H1 (cell line): ENCODE measurements around the gene EPB42. TPM values are rescaled to one million over a fixed set of nuclear protein-coding genes. Genes with fewer than 3 reads are reported as not detected.

Experiments
- CTCF ChIA-PET: fragments of 300-600 bp; sonication (Branson Sonifier 250); formaldehyde crosslinking; loops from one replicate; lab custom pipeline; 2021; ENCODE audit not compliant: partially characterized antibody; lab: Charles Lee
- POLR2A ChIA-PET: fragments of 300-600 bp; sonication (Branson Sonifier 250); formaldehyde crosslinking; loops from one replicate; lab custom pipeline; 2021; ENCODE audit warnings: inconsistent platforms; ENCODE audit not compliant: partially characterized antibody; lab: Charles Lee
- DNase-seq, 2 experiments: peaks; one replicate each; pipeline versions ENCODE4 v3.0.0 to v3.0.0-alpha.2; 2010 to 2022; ENCODE audit warnings: low spot score in 2 of 2, low read depth in 1 of 2, mixed read lengths in 1 of 2
- FAIRE-seq: peaks from 2 replicates; lab custom pipeline; 2011; peaks lifted over from hg19 to GRCh38; lab: Jason Lieb, UNC
- H2AFZ ChIP-seq: 2 replicates; pipeline ENCODE4 v1.8.1; 2012; ENCODE audit warnings: low read length, inconsistent platforms
- H2AK5ac ChIP-seq: 2 replicates; pipeline ENCODE4 v1.6.1; 2013; ENCODE audit warnings: low read depth, low read length
- H2BK120ac ChIP-seq: replicated peaks from 2 replicates; pipeline ENCODE3; 2013; ENCODE audit warnings: low read depth, low read length, inconsistent platforms
- H2BK12ac ChIP-seq: 2 replicates; pipeline ENCODE4 v1.6.1; 2013; ENCODE audit warnings: low read depth, low read length
- H2BK15ac ChIP-seq: 2 replicates; pipeline ENCODE4 v1.6.1; 2013; ENCODE audit warnings: low read length
- H2BK20ac ChIP-seq: 2 replicates; pipeline ENCODE4 v1.6.1; 2013; ENCODE audit warnings: low read length
- H2BK5ac ChIP-seq: 2 replicates; pipeline ENCODE4 v1.6.1; 2013; ENCODE audit warnings: low read depth, low read length
- H3K14ac ChIP-seq: 2 replicates; pipeline ENCODE4 v1.6.1; 2013; ENCODE audit warnings: inconsistent platforms; ENCODE audit not compliant: insufficient read length
- H3K18ac ChIP-seq: 2 replicates; pipeline ENCODE4 v1.6.1; 2013; ENCODE audit warnings: low read length; ENCODE audit errors: extremely low read depth
- H3K23ac ChIP-seq: 2 replicates; pipeline ENCODE4 v1.6.1; 2013; ENCODE audit warnings: inconsistent platforms; ENCODE audit not compliant: insufficient read length
- H3K23me2 ChIP-seq: 2 replicates; pipeline ENCODE4 v1.6.1; 2013; ENCODE audit warnings: low read depth, low read length
- H3K27ac ChIP-seq: 2 replicates; pipeline ENCODE4 v1.6.1; 2011; ENCODE audit warnings: low read depth, low read length, inconsistent platforms
- H3K27me3 ChIP-seq, 4 experiments: replicated peaks in 1 of 4; 1 replicate in 1 of 4; 2 replicates in 3 of 4; pipeline versions ENCODE4 v1.6.1 to v1.8.1; 2011 to 2013; ENCODE audit warnings: low read length in 3 of 4, mild to moderate bottlenecking in 3 of 4, inconsistent platforms in 2 of 4, mixed read lengths in 2 of 4, moderate library complexity in 1 of 4; ENCODE audit not compliant: control insufficient read depth in 3 of 4, insufficient read depth in 3 of 4; ENCODE audit errors: extremely low read depth in 1 of 4
- H3K36me3 ChIP-seq, 4 experiments: 2 replicates each; pipeline versions ENCODE4 v1.6.1 to v1.8.1; 2011 to 2013; ENCODE audit warnings: mild to moderate bottlenecking in 4 of 4, low read length in 3 of 4, moderate library complexity in 2 of 4, control low read depth in 1 of 4, inconsistent platforms in 1 of 4; ENCODE audit not compliant: insufficient read depth in 4 of 4, control insufficient read depth in 2 of 4
- H3K4ac ChIP-seq: replicated peaks from 2 replicates; pipeline ENCODE3; 2013; ENCODE audit warnings: low read length, low read depth, mixed read lengths, inconsistent platforms; ENCODE audit not compliant: insufficient read length
- H3K4me1 ChIP-seq, 4 experiments: replicated peaks in 1 of 4; 1 replicate in 1 of 4; 2 replicates in 3 of 4; pipeline versions ENCODE4 v1.6.1 to v1.8.1; 2011 to 2013; ENCODE audit warnings: low read length in 3 of 4, inconsistent platforms in 2 of 4, mixed read lengths in 1 of 4; ENCODE audit not compliant: insufficient read depth in 4 of 4, control insufficient read depth in 3 of 4
- H3K4me2 ChIP-seq, 2 experiments: 2 replicates each; pipeline versions ENCODE4 v1.6.1 to v1.8.1; 2011 to 2013; ENCODE audit warnings: low read depth in 2 of 2, low read length in 2 of 2, control low read depth in 1 of 2, inconsistent platforms in 1 of 2, mild to moderate bottlenecking in 1 of 2; ENCODE audit not compliant: insufficient read depth in 1 of 2
- H3K4me3 ChIP-seq, 4 experiments: fragments of 200-600, 300-600 bp in 1 of 4; sonication (generic), shearing (Covaris generic), sonication (Bioruptor Twin) in 1 of 4; 2 replicates each; pipeline versions ENCODE4 v1.5.1 to v1.8.1; 2011 to 2016; ENCODE audit warnings: low read length in 4 of 4, low read depth in 3 of 4, control low read depth in 2 of 4, inconsistent platforms in 2 of 4, mild to moderate bottlenecking in 2 of 4, mixed read lengths in 1 of 4, moderate library complexity in 1 of 4; ENCODE audit not compliant: insufficient read depth in 2 of 4; ENCODE audit errors: extremely low read depth in 1 of 4
- H3K56ac ChIP-seq: replicated peaks from 2 replicates; pipeline ENCODE3; 2013; ENCODE audit warnings: low read depth, mild to moderate bottlenecking, mixed read lengths, low read length, inconsistent platforms; ENCODE audit not compliant: insufficient read length
- H3K79me1 ChIP-seq: 2 replicates; pipeline ENCODE4 v1.6.1; 2013; ENCODE audit warnings: low read depth, low read length, control low read depth
- H3K79me2 ChIP-seq, 2 experiments: 2 replicates each; pipeline versions ENCODE4 v1.6.1 to v1.8.1; 2012 to 2013; ENCODE audit warnings: low read length in 2 of 2, mild to moderate bottlenecking in 2 of 2, inconsistent platforms in 1 of 2; ENCODE audit not compliant: insufficient read depth in 2 of 2, control insufficient read depth in 1 of 2
- H3K9ac ChIP-seq, 4 experiments: replicated peaks in 1 of 4; 1 replicate in 1 of 4; 2 replicates in 3 of 4; pipeline versions ENCODE4 v1.6.1 to v1.8.1; 2011 to 2013; ENCODE audit warnings: low read depth in 3 of 4, low read length in 3 of 4, control low read depth in 2 of 4, mild to moderate bottlenecking in 2 of 4, moderate library complexity in 2 of 4, inconsistent platforms in 1 of 4; ENCODE audit errors: extremely low read depth in 1 of 4
- H3K9me3 ChIP-seq, 2 experiments: 2 replicates each; pipeline versions ENCODE4 v1.6.1 to v1.8.1; 2012 to 2013; ENCODE audit warnings: mild to moderate bottlenecking in 2 of 2, moderate library complexity in 2 of 2, control low read depth in 1 of 2, inconsistent platforms in 1 of 2, low read depth in 1 of 2, low read length in 1 of 2, mixed read lengths in 1 of 2; ENCODE audit not compliant: insufficient read depth in 2 of 2
- H4K20me1 ChIP-seq, 2 experiments: replicated peaks in 1 of 2; 2 replicates each; pipeline versions ENCODE3 to v1.8.1; 2011 to 2013; ENCODE audit warnings: inconsistent platforms in 2 of 2, low read length in 2 of 2, mild to moderate bottlenecking in 1 of 2; ENCODE audit not compliant: insufficient read depth in 2 of 2, control insufficient read depth in 1 of 2
- H4K5ac ChIP-seq: 2 replicates; pipeline ENCODE4 v1.6.1; 2013; ENCODE audit warnings: low read length, low read depth, mixed read lengths, inconsistent platforms; ENCODE audit not compliant: insufficient read length
- H4K8ac ChIP-seq: 2 replicates; pipeline ENCODE4 v1.8.0; 2013; ENCODE audit warnings: mild to moderate bottlenecking, moderate library complexity, low read length, inconsistent platforms; ENCODE audit not compliant: insufficient read depth; ENCODE audit errors: extremely low read depth
- H4K91ac ChIP-seq: replicated peaks from 2 replicates; pipeline ENCODE3; 2013; ENCODE audit warnings: low read length, mixed read lengths, inconsistent platforms; ENCODE audit not compliant: insufficient read length
- CREB1 ChIP-seq: IDR thresholded peaks from 2 replicates; pipeline ENCODE4 v1.6.1; 2012; ENCODE audit warnings: inconsistent platforms
- CTBP2 ChIP-seq: IDR thresholded peaks from 2 replicates; pipeline ENCODE4 v1.7.0; 2011; ENCODE audit warnings: borderline replicate concordance, mild to moderate bottlenecking, moderate library complexity, mixed read lengths, low read length; ENCODE audit not compliant: insufficient read depth, insufficient read length
- EP300 ChIP-seq, 2 experiments: IDR thresholded peaks; 1 replicate in 1 of 2; 2 replicates in 1 of 2; pipeline ENCODE4 v1.6.1; 2011 to 2012; ENCODE audit warnings: low read depth in 2 of 2, low read length in 2 of 2, mild to moderate bottlenecking in 2 of 2, borderline replicate concordance in 1 of 2, inconsistent platforms in 1 of 2, moderate library complexity in 1 of 2
- KDM4A ChIP-seq: IDR thresholded peaks from one replicate; pipeline ENCODE4 v1.7.1; 2012; ENCODE audit warnings: low read depth, mild to moderate bottlenecking, moderate library complexity, low read length, inconsistent platforms; ENCODE audit not compliant: severe bottlenecking
- RAD21 ChIP-seq, 2 experiments: IDR thresholded peaks in 1 of 2; conservative IDR thresholded peaks in 1 of 2; 2 replicates each; pipeline ENCODE4 v1.6.1; 2011; ENCODE audit warnings: low read depth in 2 of 2, low read length in 2 of 2, improper control_type of control experiment in 1 of 2, inconsistent platforms in 1 of 2, mild to moderate bottlenecking in 1 of 2, moderate library complexity in 1 of 2
- RXRA ChIP-seq: IDR thresholded peaks from 2 replicates; pipeline ENCODE4 v1.6.1; 2011; ENCODE audit warnings: low read depth, mild to moderate bottlenecking, low read length, moderate library complexity; ENCODE audit not compliant: insufficient read depth
- SAP30 ChIP-seq: fragments of 300-600 bp; sonication (generic); IDR thresholded peaks from 2 replicates; pipeline ENCODE4 v1.7.1; 2012; ENCODE audit warnings: low read length, moderate library complexity, mild to moderate bottlenecking, inconsistent platforms; ENCODE audit not compliant: insufficient read depth, insufficient replicate concordance
- SRF ChIP-seq: IDR thresholded peaks from 2 replicates; pipeline ENCODE4 v1.6.1; 2011; ENCODE audit warnings: mild to moderate bottlenecking, low read depth, low read length, moderate library complexity
- SUZ12 ChIP-seq: fragments of 200-600 bp; sonication (generic); IDR thresholded peaks from 2 replicates; pipeline ENCODE4 v1.6.1; 2012; ENCODE audit warnings: mild to moderate bottlenecking, inconsistent platforms, low read length, moderate library complexity, mixed read lengths
- TCF12 ChIP-seq: IDR thresholded peaks from 2 replicates; pipeline ENCODE4 v1.6.1; 2011; ENCODE audit warnings: low read depth, mild to moderate bottlenecking, low read length
- YY1 ChIP-seq: IDR thresholded peaks from 2 replicates; pipeline ENCODE4 v1.6.1; 2011; ENCODE audit warnings: low read depth, mild to moderate bottlenecking, low read length
- WGBS, 2 experiments: shearing (Covaris generic) in 1 of 2; methylation state at CpG; one replicate each; pipeline versions ENCODE4 v1.1.6 to v1.1.7; 2013 to 2015; ENCODE audit warnings: low lambda C conversion rate in 2 of 2, mixed read lengths in 2 of 2, inconsistent platforms in 1 of 2, low coverage in 1 of 2, missing lambda C conversion rate in 1 of 2; ENCODE audit not compliant: insufficient replicate concordance in 2 of 2, insufficient coverage in 1 of 2, insufficient read length in 1 of 2; ENCODE audit errors: extremely low coverage in 1 of 2, missing lambda C conversion rate in 1 of 2; 5-methylcytosine and 5-hydroxymethylcytosine counted together
- polyA plus RNA-seq, 7 experiments: library from polyadenylated mRNA; depleted of rRNA in 3 of 7; stranded (reverse) in 5 of 7; unstranded in 2 of 7; fragments of >200 nt in 5 of 7; fragments of 200-250 nt in 2 of 7; gene quantifications; 1 replicate in 5 of 7; 2 replicates in 1 of 7; 4 replicates in 1 of 7; pipeline versions ENCODE4 v1.2.1 to v1.2.3, GENCODE V29; 2011 to 2013; ENCODE audit warnings: missing spikeins in 2 of 7, mixed read lengths in 2 of 7
- total RNA-seq: library from RNA; stranded (reverse); fragmentation: NEBNext Ultra II Directional; extraction: Animal tissue kit (Norgen Biotek cat#: 25700); gene quantifications from 2 replicates; pipeline ENCODE4 v1.2.1, GENCODE V29; 2021
- TF ChIP-seq, protein P1 (sequence below): IDR thresholded peaks from 2 replicates; pipeline ENCODE4 v1.6.1; 2012; ENCODE audit warnings: low read length, inconsistent platforms

The EPB42 gene
- total and polyA plus RNA-seq, 2 of the 8 experiments (the other 6 are each of a cell fraction or from before 2014, with no cell fraction given): not detected

DNA sequence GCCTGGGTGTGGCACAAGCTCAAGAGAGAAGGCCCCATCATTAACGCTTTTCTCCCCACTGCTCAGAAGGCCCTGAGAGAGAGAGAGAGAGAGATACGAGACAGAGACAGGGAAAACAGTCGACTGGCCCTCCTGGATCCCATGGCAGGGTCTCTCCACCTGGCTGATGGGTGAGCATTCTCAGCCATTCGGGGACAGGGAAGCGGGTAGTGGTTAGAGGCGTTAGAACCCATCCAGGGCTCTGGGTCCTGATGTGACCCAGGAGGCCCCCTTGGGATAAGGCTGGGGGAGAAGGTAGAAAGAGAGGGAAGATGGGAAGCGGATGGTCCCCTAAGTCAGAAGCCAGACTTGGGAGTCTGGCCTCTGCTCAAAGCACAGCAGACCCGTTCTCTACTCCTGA, 38.0 kb upstream of the EPB42 start:
- POLR2A ChIA-PET: interaction anchor here (0.6 to 0.7 kb wide), 2 partner anchors 27 to 1005 kb away, joined by 3 read pairs; no protein-coding TSS in a partner anchor
- TF ChIP-seq CTBP2 (no peak), SRF (no peak), KDM4A (no peak), TCF12 (no peak), SAP30 (no peak), SUZ12 (no peak), CREB1 (no peak), YY1 (no peak), RXRA (no peak), EP300 (IDR thresholded peaks at IDR 0.05; ENCODE audit: borderline replicate concordance in 1 of 2, low read depth in 2 of 2, low read length in 2 of 2) (no peak), RAD21 (IDR thresholded peaks at IDR 0.05 in 1 of 2, conservative IDR thresholded peaks at IDR 0.05 in 1 of 2; ENCODE audit: low read depth in 2 of 2, low read length in 2 of 2) (no peak)
- TF ChIP-seq, protein P1, sequence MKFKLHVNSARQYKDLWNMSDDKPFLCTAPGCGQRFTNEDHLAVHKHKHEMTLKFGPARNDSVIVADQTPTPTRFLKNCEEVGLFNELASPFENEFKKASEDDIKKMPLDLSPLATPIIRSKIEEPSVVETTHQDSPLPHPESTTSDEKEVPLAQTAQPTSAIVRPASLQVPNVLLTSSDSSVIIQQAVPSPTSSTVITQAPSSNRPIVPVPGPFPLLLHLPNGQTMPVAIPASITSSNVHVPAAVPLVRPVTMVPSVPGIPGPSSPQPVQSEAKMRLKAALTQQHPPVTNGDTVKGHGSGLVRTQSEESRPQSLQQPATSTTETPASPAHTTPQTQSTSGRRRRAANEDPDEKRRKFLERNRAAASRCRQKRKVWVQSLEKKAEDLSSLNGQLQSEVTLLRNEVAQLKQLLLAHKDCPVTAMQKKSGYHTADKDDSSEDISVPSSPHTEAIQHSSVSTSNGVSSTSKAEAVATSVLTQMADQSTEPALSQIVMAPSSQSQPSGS: no peak

More for the DNA sequence above, 38.0 kb upstream of the EPB42 start:
- Histone ChIP-seq H4K20me1 (no peaks in the 10 kb centered on the region), H4K91ac (no peak overlapping the region), H3K4me3 (no peak overlapping the region), H2AFZ (no peak overlapping the region), H3K4me2 (no peak overlapping the region), H3K27ac (no peak overlapping the region), H3K23ac (no peak overlapping the region), H2AK5ac (no peak overlapping the region), H3K56ac (no peak overlapping the region), H3K27me3 (no peaks in the 10 kb centered on the region; a peak in 2 of 7 replicates), H3K23me2 (no peaks in the 10 kb centered on the region), H3K79me2 (no peaks in the 10 kb centered on the region), H2BK5ac (no peak overlapping the region), H3K79me1 (no peaks in the 10 kb centered on the region), H3K14ac (no peak overlapping the region), H3K36me3 (no peaks in the 10 kb centered on the region), H3K4ac (no peak overlapping the region), H3K9me3 (no peaks in the 10 kb centered on the region), H2BK15ac (no peak overlapping the region), H4K8ac (no peak overlapping the region), H3K4me1 (no peaks in the 10 kb centered on the region), H3K18ac (no peak overlapping the region), H4K5ac (no peak overlapping the region), H2BK12ac (no peak overlapping the region), H2BK20ac (no peak overlapping the region), H3K9ac (no peak overlapping the region), H2BK120ac (no peak overlapping the region)
- CTCF ChIA-PET: interaction anchor here (0.7 to 1.4 kb wide), 3 partner anchors 9 to 24 kb away, joined by 3 read pairs; no protein-coding TSS in a partner anchor
- WGBS, 2 experiments: 81% methylated on average over 8 of the region's 8 CpGs; no CpG with 5 or more reads in 1 of the 2 experiments
- DNase-seq (no peak), FAIRE-seq (no peak)
